GM20000 (cell line): Measurements from ENCODE around the gene APC2.
"Not testable (repeated sequence)": the region's sequence is repeated elsewhere in the genome, so short reads cannot be mapped to it uniquely, and the experiment has no call there.

Experiments
- DNase-seq: peaks from one replicate; pipeline ENCODE4 v3.0.0; 2012; ENCODE audit warnings: low spot score
- CTCF ChIP-seq: IDR thresholded peaks from 2 replicates; pipeline ENCODE4 v1.5.1; 2012; ENCODE audit warnings: mild to moderate bottlenecking, control low read depth; ENCODE audit errors: extremely low read depth, missing control alignments

APC2 gene

DNA sequence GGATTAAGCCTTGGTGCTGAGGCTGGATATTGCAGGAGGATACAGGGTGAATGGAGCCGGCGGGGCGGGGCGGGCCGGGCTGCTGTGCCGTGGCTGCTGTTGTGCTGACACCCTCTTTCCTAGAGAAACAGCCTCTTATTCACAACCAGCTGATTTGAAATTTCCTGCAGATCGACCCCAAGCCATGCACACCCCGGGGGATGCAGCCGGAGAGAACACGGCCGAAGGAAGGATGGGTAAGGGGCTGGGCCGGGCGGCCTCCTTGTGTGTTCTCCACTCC is 31.5 kb upstream of the APC2 start:
- no peak for DNase-seq
- no peak for TF ChIP-seq CTCF

GRCh38 chr19:1418951-1419738 is 30.8 kb upstream of the APC2 start:
- no peak for DNase-seq
- no peak for TF ChIP-seq CTCF

DNA sequence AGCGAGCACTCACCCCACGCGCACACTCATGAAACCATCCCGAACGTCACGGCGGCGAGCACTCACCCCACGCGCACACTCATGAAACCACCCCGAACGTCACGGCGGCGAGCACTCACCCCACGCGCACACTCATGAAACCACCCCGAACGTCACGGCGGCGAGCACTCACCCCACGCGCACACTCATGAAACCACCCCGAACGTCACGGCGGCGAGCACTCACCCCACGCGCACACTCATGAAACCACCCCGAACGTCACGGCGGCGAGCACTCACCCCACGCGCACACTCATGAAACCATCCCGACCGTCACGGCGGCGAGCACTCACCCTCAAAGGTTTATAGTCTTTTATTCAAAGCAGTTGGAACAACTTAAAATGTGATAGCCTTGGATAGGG is 29.8 kb upstream of the APC2 start:
- DNase-seq: not testable (repeated sequence)

GRCh38 chr19:1420590-1420989 is 29.3 kb upstream of the APC2 start:
- no peak for TF ChIP-seq CTCF

GRCh38 chr19:1421218-1421957 is 28.5 kb upstream of the APC2 start:
- no peak for TF ChIP-seq CTCF

More at GRCh38 chr19:1420590-1420989, 29.3 kb upstream of the APC2 start:
- no peak for DNase-seq

DNA sequence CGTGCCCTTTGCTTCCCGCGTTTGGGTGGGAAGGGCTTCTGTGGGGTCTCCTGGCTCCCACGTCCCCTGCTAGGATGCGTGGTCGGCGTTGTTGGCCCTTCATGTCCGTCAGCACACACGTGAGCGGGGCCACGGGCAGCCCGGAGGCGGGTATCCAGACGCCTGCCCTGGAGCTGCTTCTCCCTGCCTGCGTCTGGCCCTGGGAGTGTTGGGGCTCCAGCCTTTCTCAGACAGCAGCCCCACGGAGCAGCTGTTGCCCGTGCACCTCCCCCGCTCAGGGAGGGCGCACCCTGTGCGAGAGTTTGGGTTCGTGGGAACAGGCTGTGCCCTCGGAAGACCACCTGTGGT is 28.0 kb upstream of the APC2 start:
- no peak for TF ChIP-seq CTCF
- DNase-seq: no peak

More at GRCh38 chr19:1421218-1421957, 28.5 kb upstream of the APC2 start:
- DNase-seq: no peak

GRCh38 chr19:1422360-1422759 is 27.6 kb upstream of the APC2 start:
- no peak for TF ChIP-seq CTCF
- DNase-seq: no peak

- no peak for TF ChIP-seq CTCF
- DNase-seq: no peak
Measured at GRCh38 chr19:1422943-1423342, 27.0 kb upstream of the APC2 start.
